OCI-LY3 (cell line): ENCODE measurements around the gene PRR20E.

Experiments
- H2AFZ ChIP-seq: fragments of 200-600, 300-600 bp; shearing (Covaris generic); 2 replicates; pipeline ENCODE4 v1.6.0; 2014; ENCODE audit warnings: antibody characterized with exemption, low read depth, low read length
- H3K27ac ChIP-seq: fragments of 200-600, 300-600 bp; sonication (generic); 2 replicates; pipeline ENCODE4 v1.5.1; 2014; ENCODE audit warnings: mild to moderate bottlenecking, low read length, moderate library complexity, mixed read lengths
- H3K27me3 ChIP-seq: fragments of 200-600, 300-600 bp; sonication (generic); 2 replicates; pipeline ENCODE4 v1.6.1; 2014; ENCODE audit warnings: low read depth, low read length, mixed read lengths
- H3K36me3 ChIP-seq: fragments of 200-600, 300-600 bp; sonication (generic); replicated peaks from 2 replicates; pipeline ENCODE3; 2014; ENCODE audit warnings: low read depth, low read length, mixed read lengths
- H3K4me1 ChIP-seq: fragments of 300-600, 200-600 bp; sonication (generic); 2 replicates; pipeline ENCODE4 v1.6.1; 2014; ENCODE audit warnings: low read length, mixed read lengths
- H3K4me2 ChIP-seq: fragments of 200-600, 300-600 bp; sonication (generic); 2 replicates; pipeline ENCODE4 v1.6.1; 2014; ENCODE audit warnings: low read length, mixed read lengths
- H3K4me3 ChIP-seq: fragments of 300-600, 200-600 bp; sonication (generic); 2 replicates; pipeline ENCODE4 v1.5.1; 2014; ENCODE audit warnings: antibody characterized with exemption, mild to moderate bottlenecking, low read length, moderate library complexity
- H3K79me2 ChIP-seq: fragments of 300-600, 200-600 bp; shearing (Covaris generic); 2 replicates; pipeline ENCODE4 v1.6.1; 2014; ENCODE audit warnings: mild to moderate bottlenecking, low read length, mixed read lengths
- H3K9ac ChIP-seq: fragments of 300-600, 200-600 bp; shearing (Covaris generic); 2 replicates; pipeline ENCODE4 v1.6.0; 2014; ENCODE audit warnings: mild to moderate bottlenecking, low read length, moderate library complexity
- H3K9me3 ChIP-seq: fragments of 200-600, 300-600 bp; shearing (Covaris generic); 2 replicates; pipeline ENCODE4 v1.6.1; 2014; ENCODE audit warnings: low read length, mixed read lengths; ENCODE audit not compliant: insufficient read depth
- H4K20me1 ChIP-seq: fragments of 200-600, 300-600 bp; sonication (generic); 2 replicates; pipeline ENCODE4 v1.6.1; 2016; ENCODE audit warnings: low read length, mixed read lengths; ENCODE audit not compliant: insufficient read depth
- CTCF ChIP-seq: fragments of 200-600, 300-600 bp; sonication (generic); IDR thresholded peaks from 2 replicates; pipeline ENCODE4 v1.5.1; 2014; ENCODE audit warnings: antibody characterized with exemption, low read length, low read depth
- EZH2phosphoT487 ChIP-seq: fragments of 200-600 bp; shearing (Covaris generic); IDR thresholded peaks from 2 replicates; pipeline ENCODE4 v1.6.1; 2018; ENCODE audit warnings: antibody characterized with exemption, mixed run types, low read depth

The PRR20E gene

GRCh38 chr13:57191667-57192066 lies 24.7 kb downstream of the PRR20E start:
- Histone ChIP-seq H2AFZ (no peak overlapping the region), H3K4me2 (no peak overlapping the region), H4K20me1 (no peaks in the 10 kb centered on the region), H3K27ac (no peak overlapping the region), H3K4me3 (no peak overlapping the region), H3K4me1 (no peaks in the 10 kb centered on the region), H3K79me2 (no peaks in the 10 kb centered on the region), H3K27me3 (no peaks in the 10 kb centered on the region), H3K9ac (no peak overlapping the region), H3K36me3 (no peaks in the 10 kb centered on the region), H3K9me3 (no peaks in the 10 kb centered on the region)
- TF ChIP-seq EZH2phosphoT487 (no peak), CTCF (no peak)

DNA sequence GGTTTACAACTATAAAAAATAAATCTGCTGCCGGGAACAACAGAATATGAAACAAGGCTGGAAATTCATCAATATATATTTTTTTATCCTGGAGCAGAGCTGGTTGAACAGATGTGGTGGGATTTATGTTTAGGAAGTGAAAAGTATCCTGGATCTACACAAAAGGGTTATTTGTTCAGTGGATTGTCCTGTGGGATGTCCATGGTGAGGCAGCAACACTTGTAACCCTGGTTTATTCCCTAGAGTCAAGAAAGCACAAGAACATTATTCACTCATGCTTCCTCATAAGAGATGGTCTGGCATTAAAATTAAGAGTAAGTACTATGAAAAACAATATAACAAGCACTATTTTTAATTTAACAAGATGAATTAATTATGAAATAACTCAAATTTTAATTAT lies 46.0 kb downstream of the PRR20E start:
- Histone ChIP-seq H4K20me1 (no peaks in the 10 kb centered on the region), H3K36me3 (no peaks in the 10 kb centered on the region), H3K4me3 (no peak overlapping the region), H3K4me1 (no peaks in the 10 kb centered on the region), H3K9me3 (no peaks in the 10 kb centered on the region), H3K27me3 (no peaks in the 10 kb centered on the region), H3K79me2 (no peaks in the 10 kb centered on the region), H3K9ac (no peak overlapping the region), H3K4me2 (no peak overlapping the region), H3K27ac (no peak overlapping the region), H2AFZ (no peak overlapping the region)
- no peak for TF ChIP-seq CTCF
- TF ChIP-seq EZH2phosphoT487 = no peak
